ENCODE results near the gene C2orf42.
"Not testable (repeated sequence)": the region's sequence is repeated elsewhere in the genome, so short reads cannot be mapped to it uniquely, and the experiment has no call there.

The C2orf42 gene

DNA sequence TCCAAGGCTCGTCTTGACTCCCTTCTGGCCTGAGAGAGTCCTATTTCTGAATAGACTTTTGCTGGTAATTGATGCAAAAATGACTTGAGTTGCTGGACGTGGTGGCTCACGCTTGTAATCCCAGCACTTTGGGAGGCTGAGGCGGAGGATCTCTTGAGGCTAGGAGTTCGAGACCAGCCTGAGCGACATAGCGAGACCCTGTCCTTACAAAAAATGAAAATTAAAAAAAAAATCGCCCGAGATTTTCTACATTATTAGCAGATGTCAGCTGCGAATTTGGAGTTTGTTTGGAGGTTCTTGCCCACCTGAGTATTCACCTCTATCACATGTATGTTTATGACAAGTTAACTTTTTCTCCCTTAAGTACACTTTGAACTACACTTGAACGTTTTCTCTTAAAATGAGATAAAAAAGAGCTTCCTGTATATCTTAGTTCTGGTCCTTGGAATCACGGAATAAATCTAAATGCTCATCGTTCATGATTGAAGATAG lies 471 bp upstream of the C2orf42 start:
- no peaks in the 10 kb centered on the region for H3K36me3 ChIP-seq
- peak overlapping the region; percentile 52 for H3K4me3 ChIP-seq (ENCODE audit: low read depth, low read length)
- DNase-seq = no peak
- H3K27ac ChIP-seq = peak overlapping the region; percentile 96
- TF ChIP-seq, protein P1, sequence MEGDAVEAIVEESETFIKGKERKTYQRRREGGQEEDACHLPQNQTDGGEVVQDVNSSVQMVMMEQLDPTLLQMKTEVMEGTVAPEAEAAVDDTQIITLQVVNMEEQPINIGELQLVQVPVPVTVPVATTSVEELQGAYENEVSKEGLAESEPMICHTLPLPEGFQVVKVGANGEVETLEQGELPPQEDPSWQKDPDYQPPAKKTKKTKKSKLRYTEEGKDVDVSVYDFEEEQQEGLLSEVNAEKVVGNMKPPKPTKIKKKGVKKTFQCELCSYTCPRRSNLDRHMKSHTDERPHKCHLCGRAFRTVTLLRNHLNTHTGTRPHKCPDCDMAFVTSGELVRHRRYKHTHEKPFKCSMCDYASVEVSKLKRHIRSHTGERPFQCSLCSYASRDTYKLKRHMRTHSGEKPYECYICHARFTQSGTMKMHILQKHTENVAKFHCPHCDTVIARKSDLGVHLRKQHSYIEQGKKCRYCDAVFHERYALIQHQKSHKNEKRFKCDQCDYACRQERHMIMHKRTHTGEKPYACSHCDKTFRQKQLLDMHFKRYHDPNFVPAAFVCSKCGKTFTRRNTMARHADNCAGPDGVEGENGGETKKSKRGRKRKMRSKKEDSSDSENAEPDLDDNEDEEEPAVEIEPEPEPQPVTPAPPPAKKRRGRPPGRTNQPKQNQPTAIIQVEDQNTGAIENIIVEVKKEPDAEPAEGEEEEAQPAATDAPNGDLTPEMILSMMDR (IDR thresholded peaks at IDR 0.05; ENCODE audit: low read depth, low read length) = no peak
- no peaks in the 10 kb centered on the region for H3K27me3 ChIP-seq (ENCODE audit: insufficient read depth, low read depth, severe bottlenecking)
- no peaks in the 10 kb centered on the region for H3K9me3 ChIP-seq (ENCODE audit: severe bottlenecking)

GRCh38 chr2:70188460-70188859 lies 2.4 kb downstream of the C2orf42 start:
- TF ChIP-seq, protein P1 (IDR thresholded peaks at IDR 0.05; ENCODE audit: low read depth, low read length) = no peak
- Histone ChIP-seq H3K27me3 (ENCODE audit: insufficient read depth, low read depth, severe bottlenecking) (no peaks in the 10 kb centered on the region), H3K36me3 (no peaks in the 10 kb centered on the region), H3K27ac (no peak overlapping the region), H3K9me3 (ENCODE audit: severe bottlenecking) (no peaks in the 10 kb centered on the region), H3K4me3 (ENCODE audit: low read depth, low read length) (no peak overlapping the region)
- DNase-seq = no peak

- not testable (repeated sequence) for H3K36me3 ChIP-seq
Observed at GRCh38 chr2:70187170-70187569, 3.6 kb downstream of the C2orf42 start.

GRCh38 chr2:70182689-70183088 lies 8.1 kb downstream of the C2orf42 start:
- Histone ChIP-seq H3K27me3 (ENCODE audit: insufficient read depth, low read depth, severe bottlenecking) (no peaks in the 10 kb centered on the region), H3K36me3 (peaks cover 23% of the 10 kb centered on the region), H3K4me3 (ENCODE audit: low read depth, low read length) (no peak overlapping the region), H3K9me3 (ENCODE audit: severe bottlenecking) (no peaks in the 10 kb centered on the region), H3K27ac (no peak overlapping the region)
- no peak for DNase-seq
- TF ChIP-seq, protein P1 (IDR thresholded peaks at IDR 0.05; ENCODE audit: low read depth, low read length) = no peak

More at GRCh38 chr2:70187170-70187569, 3.6 kb downstream of the C2orf42 start:
- not testable (repeated sequence) for H3K27me3 ChIP-seq (ENCODE audit: insufficient read depth, low read depth, severe bottlenecking); DNase-seq; H3K27ac ChIP-seq; H3K9me3 ChIP-seq (ENCODE audit: severe bottlenecking); H3K4me3 ChIP-seq (ENCODE audit: low read depth, low read length)

DNA sequence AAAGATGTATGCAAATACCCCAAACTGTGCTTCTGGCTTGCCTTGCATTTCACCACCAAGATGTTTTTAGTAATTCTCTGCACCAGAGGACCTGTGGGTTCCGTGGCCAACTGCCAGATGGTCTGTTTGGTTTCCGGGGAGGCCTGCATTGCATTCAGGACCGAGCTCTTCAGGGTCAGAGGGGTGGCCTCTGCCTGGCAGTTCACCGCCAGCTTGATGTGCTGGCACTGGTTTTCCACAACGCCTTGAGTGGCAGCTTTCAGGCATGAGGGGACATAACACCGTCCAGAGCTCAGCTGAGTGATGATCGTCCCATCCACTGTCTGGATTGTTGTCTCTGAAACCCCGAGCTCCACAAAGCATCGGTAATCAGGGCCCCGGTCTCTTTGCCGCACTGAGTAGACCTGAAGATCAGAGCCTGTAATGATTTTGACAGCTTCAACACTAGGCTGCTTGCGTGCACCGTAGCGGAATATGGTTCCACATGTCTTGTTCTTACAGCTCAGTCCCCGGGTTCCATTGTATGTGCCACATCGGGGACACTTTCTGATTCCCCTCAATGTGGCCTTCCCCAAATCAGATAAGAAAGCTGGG lies 9.4 kb downstream of the C2orf42 start:
- no peak for DNase-seq
- H3K27me3 ChIP-seq (ENCODE audit: insufficient read depth, low read depth, severe bottlenecking) = no peaks in the 10 kb centered on the region
- no peak overlapping the region for H3K27ac ChIP-seq
- peaks cover 27% of the 10 kb centered on the region for H3K36me3 ChIP-seq
- no peak overlapping the region for H3K4me3 ChIP-seq (ENCODE audit: low read depth, low read length)
- TF ChIP-seq, protein P1 (IDR thresholded peaks at IDR 0.05; ENCODE audit: low read depth, low read length) = no peak
- H3K9me3 ChIP-seq (ENCODE audit: severe bottlenecking) = no peaks in the 10 kb centered on the region

DNA sequence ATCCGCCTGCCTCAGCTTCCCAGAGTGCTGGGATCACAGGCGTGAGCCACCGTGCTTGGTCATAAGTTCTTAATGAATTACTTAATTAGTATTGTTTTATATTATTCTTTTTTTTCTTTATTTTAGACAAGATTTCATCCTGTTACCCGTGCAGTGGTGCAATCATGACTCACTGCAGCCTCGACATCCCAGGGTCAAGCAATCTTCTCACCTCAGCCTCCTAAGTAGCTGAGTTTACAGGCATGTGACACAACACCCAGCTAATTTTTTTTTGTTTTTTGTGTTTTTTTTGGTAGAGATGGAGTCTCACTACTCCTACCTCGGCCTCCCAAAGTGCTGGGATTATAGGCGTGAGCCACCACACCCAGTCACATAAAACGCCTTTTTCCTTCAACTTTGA lies 17.3 kb downstream of the C2orf42 start:
- DNase-seq = no peak
- peaks cover 63% of the 10 kb centered on the region for H3K36me3 ChIP-seq
- TF ChIP-seq, protein P1 (IDR thresholded peaks at IDR 0.05; ENCODE audit: low read depth, low read length) = no peak
- no peaks in the 10 kb centered on the region for H3K9me3 ChIP-seq (ENCODE audit: severe bottlenecking)
- no peaks in the 10 kb centered on the region for H3K27me3 ChIP-seq (ENCODE audit: insufficient read depth, low read depth, severe bottlenecking)
- H3K4me3 ChIP-seq (ENCODE audit: low read depth, low read length) = no peak overlapping the region
- no peak overlapping the region for H3K27ac ChIP-seq

- H3K9me3 ChIP-seq (ENCODE audit: severe bottlenecking); H3K27me3 ChIP-seq (ENCODE audit: insufficient read depth, low read depth, severe bottlenecking); H3K4me3 ChIP-seq (ENCODE audit: low read depth, low read length); H3K27ac ChIP-seq; DNase-seq: not testable (repeated sequence)
- H3K36me3 ChIP-seq = peaks cover 71% of the 10 kb centered on the region
Observed at GRCh38 chr2:70169654-70170245, 21.1 kb downstream of the C2orf42 start.
